Esophagus muscularis mucosa (tissue), 4 donors: ENCODE measurements around the gene SLC17A6.

ENCODE experiments used
- CTCF ChIP-seq, 3 experiments: fragments of 200-600 bp in 2 of 3; fragments of 450-650 bp in 1 of 3; sonication (generic) in 2 of 3; IDR thresholded peaks; one replicate each; pipeline ENCODE4 v1.5.1; 2017 to 2019; ENCODE audit warnings: antibody characterized with exemption in 3 of 3, mild to moderate bottlenecking in 2 of 3, moderate library complexity in 1 of 3
- EP300 ChIP-seq: sonication (generic); formaldehyde crosslinking; IDR thresholded peaks from one replicate; pipeline ENCODE4 v1.6.1; 2017; ENCODE audit warnings: antibody characterized with exemption
- POLR2A ChIP-seq: fragments of 450-650 bp; IDR thresholded peaks from one replicate; pipeline ENCODE4 v1.6.1; 2017; ENCODE audit warnings: antibody characterized with exemption, moderate library complexity, mild to moderate bottlenecking, low read depth
- POLR2AphosphoS5 ChIP-seq, 2 donors: sonication (generic); formaldehyde crosslinking; IDR thresholded peaks; one replicate each; pipeline ENCODE4 v1.6.1; 2017; ENCODE audit warnings: antibody characterized with exemption in 2 of 2

- TF ChIP-seq CTCF (IDR thresholded peaks at IDR 0.05) (no peak), POLR2AphosphoS5 (IDR thresholded peaks at IDR 0.05) (no peak), POLR2A (no peak), EP300 (no peak)
Measured at GRCh38 chr11:22387126-22387525, 48.9 kb downstream of the SLC17A6 start.
